HepG2 (cell line): ENCODE data around the gene SPRTN. TPM values are rescaled to one million over a fixed set of nuclear protein-coding genes. Genes with fewer than 3 reads are reported as not detected.

Source experiments
- BCL6 ChIP-seq: IDR thresholded peaks from 2 replicates; pipeline ENCODE4 v1.6.1; 2016; ENCODE audit warnings: missing genetic modification reagents, missing compliant biosample characterization
- CBX5 ChIP-seq: sonication (generic); formaldehyde crosslinking; IDR thresholded peaks from 2 replicates; pipeline ENCODE4 v1.4.0; 2020; ENCODE audit warnings: missing genetic modification reagents, borderline replicate concordance
- FOSL1 ChIP-seq: sonication (generic); formaldehyde crosslinking; IDR thresholded peaks from 2 replicates; pipeline ENCODE4 v1.9.0; 2021; ENCODE audit warnings: missing genetic modification reagents, borderline replicate concordance
- FOXC1 ChIP-seq: sonication (generic); formaldehyde crosslinking; IDR thresholded peaks from 2 replicates; pipeline ENCODE4 v1.8.0; 2022; ENCODE audit warnings: mild to moderate bottlenecking, missing genetic modification reagents, borderline replicate concordance
- FOXK2 ChIP-seq: fragments of 450-650 bp; IDR thresholded peaks from 2 replicates; pipeline ENCODE4 v1.6.1; 2016
- HMG20B ChIP-seq: conservative IDR thresholded peaks from 2 replicates; pipeline ENCODE4 v1.6.1; 2016; ENCODE audit warnings: missing genetic modification reagents, missing compliant biosample characterization
- HNRNPLL ChIP-seq: fragments of 200-400 bp; formaldehyde crosslinking; IDR thresholded peaks from 2 replicates; pipeline ENCODE4 v1.6.1; 2017; ENCODE audit warnings: mild to moderate bottlenecking, low read depth, low read length; ENCODE audit not compliant: poor library complexity, severe bottlenecking
- KDM2A ChIP-seq: sonication (generic); formaldehyde crosslinking; IDR thresholded peaks from 2 replicates; pipeline ENCODE4 v1.4.0; 2020; ENCODE audit warnings: low read depth, missing genetic modification reagents, borderline replicate concordance
- MAFF ChIP-seq: IDR thresholded peaks from 2 replicates; pipeline ENCODE4 v1.6.1; 2011; ENCODE audit warnings: low read depth, low read length, improper control_type of control experiment
- NRL ChIP-seq: sonication (generic); formaldehyde crosslinking; IDR thresholded peaks from 2 replicates; pipeline ENCODE4 v1.5.0; 2020; ENCODE audit warnings: missing genetic modification reagents, mild to moderate bottlenecking, moderate library complexity, borderline replicate concordance
- SNAI1 ChIP-seq: sonication (generic); formaldehyde crosslinking; IDR thresholded peaks from 2 replicates; pipeline ENCODE4 v1.5.0; 2020; ENCODE audit warnings: mild to moderate bottlenecking, missing genetic modification reagents, borderline replicate concordance
- SRSF1 ChIP-seq: fragments of 200-400 bp; formaldehyde crosslinking; optimal IDR thresholded peaks from 2 replicates; pipeline ENCODE3; 2017; ENCODE audit warnings: mild to moderate bottlenecking, low read depth, low read length, moderate library complexity
- TCF7L2 ChIP-seq: IDR thresholded peaks from 2 replicates; pipeline ENCODE4 v1.6.1; 2011; ENCODE audit warnings: mild to moderate bottlenecking, low read depth, low read length, moderate library complexity
- TRIM24 ChIP-seq: sonication (generic); formaldehyde crosslinking; IDR thresholded peaks from 2 replicates; pipeline ENCODE4 v1.8.0; 2022; ENCODE audit warnings: mild to moderate bottlenecking, missing genetic modification reagents
- ZBTB8A ChIP-seq: sonication (generic); formaldehyde crosslinking; IDR thresholded peaks from 2 replicates; pipeline ENCODE4 v1.4.0; 2020; ENCODE audit warnings: mild to moderate bottlenecking, low read depth, missing genetic modification reagents, borderline replicate concordance
- ZNF256 ChIP-seq: sonication (generic); formaldehyde crosslinking; conservative IDR thresholded peaks from 2 replicates; pipeline ENCODE4 v1.4.0; 2020; ENCODE audit warnings: missing genetic modification reagents
- ZNF629 ChIP-seq: sonication (generic); formaldehyde crosslinking; conservative IDR thresholded peaks from 2 replicates; pipeline ENCODE4 v1.5.0; 2020; ENCODE audit warnings: missing genetic modification reagents
- ZNF788 ChIP-seq: sonication (generic); formaldehyde crosslinking; IDR thresholded peaks from 2 replicates; pipeline ENCODE4 v1.5.0; 2020; ENCODE audit warnings: mild to moderate bottlenecking, missing genetic modification reagents, borderline replicate concordance
- ZNF839 ChIP-seq: sonication (generic); formaldehyde crosslinking; IDR thresholded peaks from 2 replicates; pipeline ENCODE4 v1.4.0; 2020; ENCODE audit warnings: missing genetic modification reagents, mild to moderate bottlenecking, borderline replicate concordance
- polyA plus RNA-seq, 8 experiments: library from polyadenylated mRNA; depleted of rRNA in 3 of 8; stranded (reverse) in 7 of 8; unstranded in 1 of 8; fragments of >200 nt; fragmentation: Illumina TruSeq in 4 of 8; extraction: Trizol in 4 of 8; gene quantifications; 2 replicates each; pipeline versions ENCODE4 v1.2.1 to v1.2.3, GENCODE V29; 2011 to 2016; ENCODE audit warnings: low read depth in 4 of 8, missing spikeins in 1 of 8, mixed read lengths in 1 of 8; ENCODE audit not compliant: insufficient read depth in 1 of 8
- total RNA-seq, 5 experiments: library from RNA; depleted of rRNA; stranded (reverse); fragments of >200 nt; fragmentation: Illumina TruSeq; extraction: Trizol; gene quantifications; 2 replicates each; pipeline ENCODE4 v1.2.3, GENCODE V29; 2016; ENCODE audit warnings: low read depth in 1 of 5
- TF ChIP-seq, protein P1 (sequence below): sonication (generic); formaldehyde crosslinking; IDR thresholded peaks from 2 replicates; pipeline ENCODE4 v1.5.1; 2020; ENCODE audit warnings: mild to moderate bottlenecking, missing genetic modification reagents, borderline replicate concordance
- TF ChIP-seq, protein P2 (sequence below): sonication (generic); formaldehyde crosslinking; IDR thresholded peaks from 2 replicates; pipeline ENCODE4 v1.4.0; 2020; ENCODE audit warnings: missing genetic modification reagents

SPRTN gene
- total and polyA plus RNA-seq, 2 of the 13 experiments (the other 11 are each of a cell fraction or from before 2014, with no cell fraction given) = 4.2 to 15.2 TPM

DNA sequence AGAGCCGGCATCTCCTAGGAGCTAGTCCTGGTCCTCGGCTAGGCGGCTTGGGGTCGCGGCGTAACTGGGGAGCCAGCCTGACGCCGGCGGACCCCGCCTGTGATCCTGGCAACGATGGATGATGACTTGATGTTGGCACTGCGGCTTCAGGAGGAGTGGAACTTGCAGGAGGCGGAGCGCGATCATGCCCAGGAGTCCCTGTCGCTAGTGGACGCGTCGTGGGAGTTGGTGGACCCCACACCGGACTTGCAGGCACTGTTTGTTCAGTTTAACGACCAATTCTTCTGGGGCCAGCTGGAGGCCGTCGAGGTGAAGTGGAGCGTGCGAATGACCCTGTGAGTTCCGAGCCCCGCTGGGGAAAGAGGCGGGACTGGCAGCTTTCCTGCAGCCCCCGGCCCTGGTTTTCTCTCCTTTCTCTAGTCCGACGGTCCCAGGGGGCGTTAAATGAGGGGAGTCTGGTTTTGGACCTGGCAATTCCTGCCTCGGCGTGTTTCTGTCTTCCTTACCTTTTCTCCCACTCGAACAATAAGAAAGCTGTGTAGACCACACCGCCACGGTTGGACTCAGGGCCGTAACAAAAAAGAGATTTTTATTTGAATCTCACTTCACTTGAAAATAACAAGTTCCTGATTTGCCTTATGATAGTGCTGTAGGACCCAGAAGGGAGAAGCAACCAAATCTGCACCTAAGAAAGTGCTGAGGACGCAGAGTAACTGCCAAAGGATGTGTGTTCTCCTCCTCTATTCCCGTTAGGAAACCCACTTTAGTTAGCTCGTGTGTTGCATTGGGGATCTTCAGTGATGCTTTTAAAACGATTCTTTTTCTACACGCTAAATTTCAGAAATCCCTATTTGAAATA is at the start of gene SPRTN (continued):
- TF ChIP-seq TRIM24 (CRISPR knock-in tag) (no peak), TCF7L2 (no peak), FOXK2 (no peak), SNAI1 (0 out of 2 replicates have a peak, but pooled peaks have one; percentile 67), ZNF788 (CRISPR knock-in tag) (peak; percentile 59; the same call in 1 of the 2 replicates), CBX5 (CRISPR knock-in tag) (no peak), FOXC1 (no peak), BCL6 (no peak), KDM2A (CRISPR knock-in tag) (no peak; the same call in 1 of the 2 replicates), ZNF256 (CRISPR knock-in tag) (no peak), HMG20B (CRISPR knock-in tag) (no peak), ZNF629 (CRISPR knock-in tag) (no peak), SRSF1 (no peak), MAFF (no peak), ZNF839 (CRISPR knock-in tag) (no peak), FOSL1 (CRISPR knock-in tag) (no peak), ZBTB8A (no peak), NRL (CRISPR knock-in tag) (no peak), HNRNPLL (no peak)
- TF ChIP-seq, protein P1, sequence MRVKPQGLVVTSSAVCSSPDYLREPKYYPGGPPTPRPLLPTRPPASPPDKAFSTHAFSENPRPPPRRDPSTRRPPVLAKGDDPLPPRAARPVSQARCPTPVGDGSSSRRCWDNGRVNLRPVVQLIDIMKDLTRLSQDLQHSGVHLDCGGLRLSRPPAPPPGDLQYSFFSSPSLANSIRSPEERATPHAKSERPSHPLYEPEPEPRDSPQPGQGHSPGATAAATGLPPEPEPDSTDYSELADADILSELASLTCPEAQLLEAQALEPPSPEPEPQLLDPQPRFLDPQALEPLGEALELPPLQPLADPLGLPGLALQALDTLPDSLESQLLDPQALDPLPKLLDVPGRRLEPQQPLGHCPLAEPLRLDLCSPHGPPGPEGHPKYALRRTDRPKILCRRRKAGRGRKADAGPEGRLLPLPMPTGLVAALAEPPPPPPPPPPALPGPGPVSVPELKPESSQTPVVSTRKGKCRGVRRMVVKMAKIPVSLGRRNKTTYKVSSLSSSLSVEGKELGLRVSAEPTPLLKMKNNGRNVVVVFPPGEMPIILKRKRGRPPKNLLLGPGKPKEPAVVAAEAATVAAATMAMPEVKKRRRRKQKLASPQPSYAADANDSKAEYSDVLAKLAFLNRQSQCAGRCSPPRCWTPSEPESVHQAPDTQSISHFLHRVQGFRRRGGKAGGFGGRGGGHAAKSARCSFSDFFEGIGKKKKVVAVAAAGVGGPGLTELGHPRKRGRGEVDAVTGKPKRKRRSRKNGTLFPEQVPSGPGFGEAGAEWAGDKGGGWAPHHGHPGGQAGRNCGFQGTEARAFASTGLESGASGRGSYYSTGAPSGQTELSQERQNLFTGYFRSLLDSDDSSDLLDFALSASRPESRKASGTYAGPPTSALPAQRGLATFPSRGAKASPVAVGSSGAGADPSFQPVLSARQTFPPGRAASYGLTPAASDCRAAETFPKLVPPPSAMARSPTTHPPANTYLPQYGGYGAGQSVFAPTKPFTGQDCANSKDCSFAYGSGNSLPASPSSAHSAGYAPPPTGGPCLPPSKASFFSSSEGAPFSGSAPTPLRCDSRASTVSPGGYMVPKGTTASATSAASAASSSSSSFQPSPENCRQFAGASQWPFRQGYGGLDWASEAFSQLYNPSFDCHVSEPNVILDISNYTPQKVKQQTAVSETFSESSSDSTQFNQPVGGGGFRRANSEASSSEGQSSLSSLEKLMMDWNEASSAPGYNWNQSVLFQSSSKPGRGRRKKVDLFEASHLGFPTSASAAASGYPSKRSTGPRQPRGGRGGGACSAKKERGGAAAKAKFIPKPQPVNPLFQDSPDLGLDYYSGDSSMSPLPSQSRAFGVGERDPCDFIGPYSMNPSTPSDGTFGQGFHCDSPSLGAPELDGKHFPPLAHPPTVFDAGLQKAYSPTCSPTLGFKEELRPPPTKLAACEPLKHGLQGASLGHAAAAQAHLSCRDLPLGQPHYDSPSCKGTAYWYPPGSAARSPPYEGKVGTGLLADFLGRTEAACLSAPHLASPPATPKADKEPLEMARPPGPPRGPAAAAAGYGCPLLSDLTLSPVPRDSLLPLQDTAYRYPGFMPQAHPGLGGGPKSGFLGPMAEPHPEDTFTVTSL (CRISPR knock-in tag) = no peak
- TF ChIP-seq, protein P2, sequence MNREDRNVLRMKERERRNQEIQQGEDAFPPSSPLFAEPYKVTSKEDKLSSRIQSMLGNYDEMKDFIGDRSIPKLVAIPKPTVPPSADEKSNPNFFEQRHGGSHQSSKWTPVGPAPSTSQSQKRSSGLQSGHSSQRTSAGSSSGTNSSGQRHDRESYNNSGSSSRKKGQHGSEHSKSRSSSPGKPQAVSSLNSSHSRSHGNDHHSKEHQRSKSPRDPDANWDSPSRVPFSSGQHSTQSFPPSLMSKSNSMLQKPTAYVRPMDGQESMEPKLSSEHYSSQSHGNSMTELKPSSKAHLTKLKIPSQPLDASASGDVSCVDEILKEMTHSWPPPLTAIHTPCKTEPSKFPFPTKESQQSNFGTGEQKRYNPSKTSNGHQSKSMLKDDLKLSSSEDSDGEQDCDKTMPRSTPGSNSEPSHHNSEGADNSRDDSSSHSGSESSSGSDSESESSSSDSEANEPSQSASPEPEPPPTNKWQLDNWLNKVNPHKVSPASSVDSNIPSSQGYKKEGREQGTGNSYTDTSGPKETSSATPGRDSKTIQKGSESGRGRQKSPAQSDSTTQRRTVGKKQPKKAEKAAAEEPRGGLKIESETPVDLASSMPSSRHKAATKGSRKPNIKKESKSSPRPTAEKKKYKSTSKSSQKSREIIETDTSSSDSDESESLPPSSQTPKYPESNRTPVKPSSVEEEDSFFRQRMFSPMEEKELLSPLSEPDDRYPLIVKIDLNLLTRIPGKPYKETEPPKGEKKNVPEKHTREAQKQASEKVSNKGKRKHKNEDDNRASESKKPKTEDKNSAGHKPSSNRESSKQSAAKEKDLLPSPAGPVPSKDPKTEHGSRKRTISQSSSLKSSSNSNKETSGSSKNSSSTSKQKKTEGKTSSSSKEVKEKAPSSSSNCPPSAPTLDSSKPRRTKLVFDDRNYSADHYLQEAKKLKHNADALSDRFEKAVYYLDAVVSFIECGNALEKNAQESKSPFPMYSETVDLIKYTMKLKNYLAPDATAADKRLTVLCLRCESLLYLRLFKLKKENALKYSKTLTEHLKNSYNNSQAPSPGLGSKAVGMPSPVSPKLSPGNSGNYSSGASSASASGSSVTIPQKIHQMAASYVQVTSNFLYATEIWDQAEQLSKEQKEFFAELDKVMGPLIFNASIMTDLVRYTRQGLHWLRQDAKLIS = no peak
